Right ventricle myocardium superior (tissue), 1 donor: ENCODE results near the gene VAT1L. TPM values are rescaled to one million over a fixed set of nuclear protein-coding genes. Genes with fewer than 3 reads are reported as not detected.

Experiments
- ATAC-seq: fragments of 200-7000 bp; cut with Tn5 transposase; one replicate; pipeline ENCODE4 v1.9.1; 2020; ENCODE audit warnings: mild to moderate bottlenecking; ENCODE audit not compliant: poor library complexity
- DNase-seq: peaks from one replicate; pipeline ENCODE4 v3.0.0-alpha.2; 2020
- intact Hi-C: fragments of 100-400 bp; cut with DNase I; formaldehyde crosslinking; loops from one replicate; pipeline ENCODE4 v1.11.2; 2022
- total RNA-seq: library from RNA; stranded (reverse); fragmentation: NEBNext Ultra II Directional; extraction: Animal tissue kit (Norgen Biotek cat#: 25700); gene quantifications from one replicate; pipeline ENCODE4 v1.2.1, GENCODE V29; 2021
- donor health status: DM: no; HTN: yes; CAD: no; lungs with severe emphysema.

The VAT1L gene
- total RNA-seq, 1 donor from 2014 or later = 13.7 TPM

- ATAC-seq (no peak), DNase-seq (no peak)
- intact Hi-C loops = no loop called here
Observed at GRCh38 chr16:77777745-77778144, 10.6 kb upstream of the VAT1L start.

GRCh38 chr16:77780378-77780837 lies 8.0 kb upstream of the VAT1L start:
- no peak for ATAC-seq
- intact Hi-C loops = no loop called here
- no peak for DNase-seq

GRCh38 chr16:77781091-77781490 lies 7.3 kb upstream of the VAT1L start:
- ATAC-seq (no peak), DNase-seq (no peak)
- intact Hi-C loops = no loop called here

- intact Hi-C loops = no loop called here
- DNase-seq (no peak), ATAC-seq (no peak)
Observed at GRCh38 chr16:77782694-77783093, 5.7 kb upstream of the VAT1L start.

GRCh38 chr16:77784441-77785372 lies 3.7 kb upstream of the VAT1L start:
- intact Hi-C loops = no loop called here
- DNase-seq (no peak), ATAC-seq (no peak)

- DNase-seq (no peak), ATAC-seq (no peak)
- intact Hi-C loops = no loop called here
Observed at GRCh38 chr16:77785373-77785764, 3.0 kb upstream of the VAT1L start.

- DNase-seq = no peak
- no peak for ATAC-seq
- intact Hi-C loops = no loop called here
Observed at GRCh38 chr16:77786186-77786847, 2.0 kb upstream of the VAT1L start.

GRCh38 chr16:77787452-77787851 lies 912 bp upstream of the VAT1L start:
- intact Hi-C loops = no loop called here
- ATAC-seq = no peak
- DNase-seq = no peak

GRCh38 chr16:77789085-77790008 lies 983 bp downstream of the VAT1L start:
- ATAC-seq (peak; percentile 55), DNase-seq (no peak)
- intact Hi-C loops = no loop called here

- ATAC-seq = no peak
- intact Hi-C loops = no loop called here
- no peak for DNase-seq
Observed at GRCh38 chr16:77790009-77790372, 1.6 kb downstream of the VAT1L start.

GRCh38 chr16:77790912-77791311 lies 2.5 kb downstream of the VAT1L start:
- ATAC-seq (no peak), DNase-seq (no peak)
- intact Hi-C loops = no loop called here

GRCh38 chr16:77793417-77793816 lies 5.1 kb downstream of the VAT1L start:
- intact Hi-C loops = no loop called here
- ATAC-seq (no peak), DNase-seq (no peak)

- intact Hi-C loops = no loop called here
- DNase-seq = no peak
- ATAC-seq = no peak
Observed at GRCh38 chr16:77794586-77794985, 6.2 kb downstream of the VAT1L start.

- intact Hi-C loops = no loop called here
- DNase-seq (no peak), ATAC-seq (no peak)
Observed at GRCh38 chr16:77801817-77802216, 13.5 kb downstream of the VAT1L start.

- DNase-seq (peak; percentile 74), ATAC-seq (peak; percentile 92)
- intact Hi-C loops = no loop called here
Observed at GRCh38 chr16:77805398-77805797, 17.0 kb downstream of the VAT1L start.

GRCh38 chr16:77807021-77807420 lies 18.7 kb downstream of the VAT1L start:
- intact Hi-C loops = no loop called here
- DNase-seq (no peak), ATAC-seq (no peak)

GRCh38 chr16:77812856-77813500 lies 24.6 kb downstream of the VAT1L start:
- intact Hi-C loops = no loop called here
- ATAC-seq = no peak
- no peak for DNase-seq

- DNase-seq = no peak
- no peak for ATAC-seq
- intact Hi-C loops = no loop called here
Observed at GRCh38 chr16:77816293-77816692, 27.9 kb downstream of the VAT1L start.

- intact Hi-C loops = no loop called here
- no peak for ATAC-seq
- DNase-seq = no peak
Observed at GRCh38 chr16:77820340-77820739, 32.0 kb downstream of the VAT1L start.
